Measurements from ENCODE around the gene CLBA1. TPM values are rescaled to one million over a fixed set of nuclear protein-coding genes. Genes with fewer than 3 reads are reported as not detected.
"Not testable (repeated sequence)": the region's sequence is repeated elsewhere in the genome, so short reads cannot be mapped to it uniquely, and the experiment has no call there.

CLBA1 gene
- total and polyA plus RNA-seq, 2 experiments from 2014 or later, result 7.7 to 10.4 TPM

DNA sequence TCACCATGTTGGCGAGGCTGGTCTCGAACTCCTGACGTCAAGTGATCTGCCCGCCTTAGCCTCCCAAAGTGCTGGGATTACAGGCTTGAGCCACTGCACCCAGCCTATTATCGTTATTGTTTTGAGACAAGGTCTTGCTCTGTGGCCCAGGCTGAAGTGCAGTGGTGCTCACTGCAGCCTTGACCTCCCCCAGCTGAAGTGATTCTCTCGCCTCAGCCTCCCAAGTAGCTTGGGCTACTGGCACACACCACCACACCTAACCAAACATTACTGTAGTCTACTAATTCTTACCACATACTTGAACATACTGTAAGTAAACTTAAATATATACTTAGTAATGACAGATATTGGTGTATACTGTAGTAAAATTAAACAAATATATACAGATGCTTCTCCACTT lies 39.8 kb downstream of the CLBA1 start:
- no peaks in the 10 kb centered on the region for H4K20me1 ChIP-seq (ENCODE audit: insufficient read depth)
- no peaks in the 10 kb centered on the region for H3K27me3 ChIP-seq (replicated peaks; ENCODE audit: insufficient read depth)
- no peak overlapping the region for H2AFZ ChIP-seq
- H3K36me3 ChIP-seq (ENCODE audit: low read depth), result no peaks in the 10 kb centered on the region
- in situ Hi-C loops (cut with MboI), result no loop called here
- H3K4me1 ChIP-seq (ENCODE audit: insufficient read depth), result peaks cover 48% of the 10 kb centered on the region
- 97 to 99% methylated on average over 6 of the region's 6 CpGs for WGBS, 2 experiments (ENCODE audit: low coverage in 1 of 2, low lambda C conversion rate in 2 of 2, missing lambda C conversion rate in 2 of 2)
- H3K9me2 ChIP-seq (ENCODE audit: insufficient read depth), result no peaks in the 10 kb centered on the region
- peaks cover 64% of the 10 kb centered on the region for H3F3A ChIP-seq (ENCODE audit: insufficient read depth)
- H3K9me3 ChIP-seq (ENCODE audit: low read depth), result no peaks in the 10 kb centered on the region
- TF ChIP-seq EZH2 (IDR thresholded peaks at IDR 0.05; ENCODE audit: insufficient read depth, poor library complexity, severe bottlenecking) (no peak), EZH2phosphoT487 (IDR thresholded peaks at IDR 0.05; ENCODE audit: insufficient read depth, low read depth) (no peak)
- DNase-seq, result no peak
- no peak overlapping the region for H3K4me3 ChIP-seq
- peaks cover 17% of the 10 kb centered on the region for H3K79me2 ChIP-seq (ENCODE audit: insufficient read depth)
- H3K4me2 ChIP-seq (ENCODE audit: unreplicated experiment), result peak overlapping the region; percentile 18
- peak overlapping the region; percentile 33 for H3K9ac ChIP-seq
- H3K27ac ChIP-seq, result peak overlapping the region; percentile 94

DNA sequence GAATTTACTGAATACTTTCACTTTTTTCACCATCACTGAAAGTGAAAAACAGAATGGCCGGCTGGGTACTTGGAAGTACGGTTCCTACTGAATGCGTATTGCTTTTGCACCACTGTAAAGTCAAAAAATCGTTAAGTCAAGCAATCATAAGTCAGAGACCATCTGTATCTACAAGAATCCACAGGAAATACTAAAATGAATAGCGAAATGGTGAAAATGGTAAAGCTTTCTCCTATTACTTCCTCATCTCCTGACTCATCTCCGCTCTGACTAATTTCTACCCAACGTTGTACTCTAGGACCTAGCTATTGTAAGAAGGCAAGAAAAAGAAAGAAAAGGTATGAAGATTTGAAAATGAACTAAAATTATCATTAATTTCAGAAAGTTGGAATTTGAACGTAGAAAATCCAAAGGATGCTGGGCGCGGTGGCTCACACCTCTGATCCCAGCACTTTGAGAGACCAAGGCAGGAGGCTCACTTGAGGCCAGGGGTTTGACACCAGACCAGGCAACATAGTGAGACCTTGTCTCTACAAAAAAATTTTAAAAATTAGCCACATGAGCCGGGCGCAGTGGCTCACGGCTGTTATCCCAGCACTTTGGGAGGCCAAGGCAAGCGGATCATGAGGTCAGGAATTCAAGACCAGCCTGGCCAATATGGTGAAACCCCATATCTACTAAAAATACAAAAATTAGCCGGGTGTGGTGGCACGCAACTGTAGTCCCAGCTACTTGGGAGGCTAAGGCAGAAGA lies 40.6 kb downstream of the CLBA1 start:
- TF ChIP-seq EZH2phosphoT487 (IDR thresholded peaks at IDR 0.05; ENCODE audit: insufficient read depth, low read depth) (no peak), EZH2 (IDR thresholded peaks at IDR 0.05; ENCODE audit: insufficient read depth, poor library complexity, severe bottlenecking) (no peak)
- Histone ChIP-seq H3K36me3 (ENCODE audit: low read depth) (no peaks in the 10 kb centered on the region), H3F3A (ENCODE audit: insufficient read depth) (peaks cover 64% of the 10 kb centered on the region), H3K9me3 (ENCODE audit: low read depth) (no peaks in the 10 kb centered on the region), H3K9ac (no peak overlapping the region; the same call in 1 of the 2 replicates), H3K9me2 (ENCODE audit: insufficient read depth) (no peaks in the 10 kb centered on the region), H3K79me2 (ENCODE audit: insufficient read depth) (peaks cover 13% of the 10 kb centered on the region), H3K4me2 (ENCODE audit: unreplicated experiment) (peak overlapping the region; percentile 18), H4K20me1 (ENCODE audit: insufficient read depth) (no peaks in the 10 kb centered on the region), H3K4me1 (ENCODE audit: insufficient read depth) (peaks cover 48% of the 10 kb centered on the region), H3K27ac (peak overlapping the region; percentile 94), H2AFZ (no peak overlapping the region), H3K4me3 (no peak overlapping the region), H3K27me3 (replicated peaks; ENCODE audit: insufficient read depth) (no peaks in the 10 kb centered on the region)
- WGBS, 2 experiments (ENCODE audit: low coverage in 1 of 2, low lambda C conversion rate in 2 of 2, missing lambda C conversion rate in 2 of 2), result 78 to 81% methylated on average over 16 of the region's 16 CpGs
- in situ Hi-C loops (cut with MboI), result no loop called here
- peak; percentile 68 for DNase-seq

DNA sequence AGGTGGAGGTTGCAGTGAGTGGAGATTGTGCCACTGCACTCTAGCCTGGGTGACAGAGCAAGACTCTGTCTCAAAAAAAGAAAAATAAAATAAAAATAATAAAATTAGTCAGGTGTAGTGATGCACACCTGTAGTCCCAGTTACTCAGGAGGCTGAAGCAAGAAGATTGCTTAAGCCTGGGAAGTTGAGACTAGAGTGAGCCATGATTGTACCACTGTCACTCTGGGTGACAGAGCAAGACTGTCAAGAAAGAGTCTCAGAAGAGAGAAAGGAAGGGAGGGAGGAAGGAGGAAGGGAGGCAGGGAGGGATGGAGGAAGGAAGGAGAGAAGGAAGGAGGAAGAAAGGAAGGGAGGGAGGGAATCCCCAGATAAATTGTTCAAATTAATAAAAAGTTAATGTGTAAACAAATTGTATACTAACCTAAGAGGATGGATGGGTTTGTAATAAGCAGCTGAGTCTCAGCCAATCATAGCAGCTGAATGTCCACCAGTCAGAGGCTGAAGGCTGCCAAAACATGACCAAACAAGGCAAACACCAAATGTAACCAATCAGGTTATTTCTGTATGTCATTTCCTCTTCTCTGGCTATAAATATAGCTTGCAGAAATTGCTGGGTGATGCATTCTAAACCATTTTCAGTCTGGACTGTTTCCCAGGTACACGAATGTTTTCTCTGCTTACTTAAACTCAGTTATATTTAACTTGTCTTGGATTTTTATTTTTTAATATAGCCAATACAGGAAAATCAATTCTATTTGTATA lies 41.4 kb downstream of the CLBA1 start:
- no peaks in the 10 kb centered on the region for H3K27me3 ChIP-seq (replicated peaks; ENCODE audit: insufficient read depth)
- WGBS, 2 experiments (ENCODE audit: low coverage in 1 of 2, low lambda C conversion rate in 2 of 2, missing lambda C conversion rate in 2 of 2), result 19 to 20% methylated on average over 1 of the region's 1 CpG
- no peaks in the 10 kb centered on the region for H3K9me3 ChIP-seq (ENCODE audit: low read depth)
- H4K20me1 ChIP-seq (ENCODE audit: insufficient read depth), result no peaks in the 10 kb centered on the region
- no peak overlapping the region for H2AFZ ChIP-seq
- peaks cover 7% of the 10 kb centered on the region; the same call in 1 of the 2 replicates for H3K79me2 ChIP-seq (ENCODE audit: insufficient read depth)
- peaks cover 48% of the 10 kb centered on the region for H3K4me1 ChIP-seq (ENCODE audit: insufficient read depth)
- H3K27ac ChIP-seq, result peak overlapping the region; percentile 62
- in situ Hi-C loops (cut with MboI), result no loop called here
- no peaks in the 10 kb centered on the region for H3K9me2 ChIP-seq (ENCODE audit: insufficient read depth)
- H3K4me3 ChIP-seq, result no peak overlapping the region
- TF ChIP-seq EZH2phosphoT487 (IDR thresholded peaks at IDR 0.05; ENCODE audit: insufficient read depth, low read depth) (no peak), EZH2 (IDR thresholded peaks at IDR 0.05; ENCODE audit: insufficient read depth, poor library complexity, severe bottlenecking) (no peak)
- no peak overlapping the region for H3K4me2 ChIP-seq (ENCODE audit: unreplicated experiment)
- peaks cover 59% of the 10 kb centered on the region for H3F3A ChIP-seq (ENCODE audit: insufficient read depth)
- H3K9ac ChIP-seq, result no peak overlapping the region
- DNase-seq, result peak; percentile 46
- no peaks in the 10 kb centered on the region for H3K36me3 ChIP-seq (ENCODE audit: low read depth)

DNA sequence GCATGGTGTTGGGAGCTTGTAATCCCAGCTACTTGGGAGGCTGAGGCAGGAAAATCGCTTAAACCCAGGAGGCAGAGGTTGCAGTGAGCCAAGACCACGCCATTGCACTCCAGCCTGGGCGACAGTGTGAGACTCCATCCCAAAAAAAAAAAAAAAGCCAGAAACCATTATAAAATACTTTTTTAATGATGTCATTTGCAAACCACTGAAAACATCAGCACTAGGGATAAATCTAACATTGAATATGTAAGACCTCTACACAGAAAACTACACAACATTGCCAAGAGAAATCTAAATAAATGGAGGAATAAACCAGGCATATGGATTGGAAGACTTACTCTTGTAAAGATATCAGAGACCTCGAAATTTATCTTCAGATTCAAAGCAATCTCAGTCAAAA lies 42.1 kb downstream of the CLBA1 start:
- H3K4me3 ChIP-seq; H3K27me3 ChIP-seq (replicated peaks; ENCODE audit: insufficient read depth); H4K20me1 ChIP-seq (ENCODE audit: insufficient read depth); H3K79me2 ChIP-seq (ENCODE audit: insufficient read depth); H3K9ac ChIP-seq; in situ Hi-C loops (cut with MboI); H3K9me2 ChIP-seq (ENCODE audit: insufficient read depth); H3K36me3 ChIP-seq (ENCODE audit: low read depth); H3K9me3 ChIP-seq (ENCODE audit: low read depth): not testable (repeated sequence)
- Histone ChIP-seq H3K4me1 (ENCODE audit: insufficient read depth) (peaks cover 41% of the 10 kb centered on the region), H3F3A (ENCODE audit: insufficient read depth) (peaks cover 54% of the 10 kb centered on the region), H3K27ac (peak overlapping the region; percentile 62), H2AFZ (0 out of 2 replicates have a peak overlapping the region, but pooled peaks have one; percentile 8), H3K4me2 (ENCODE audit: unreplicated experiment) (peak overlapping the region; percentile 36)
- peak; percentile 53 for DNase-seq
- WGBS, 2 experiments (ENCODE audit: low coverage in 1 of 2, low lambda C conversion rate in 2 of 2, missing lambda C conversion rate in 2 of 2), result 46 to 59% methylated on average over 4 of the region's 4 CpGs

Measured in GM23248 (cell line).